Fibroblast of lung (primary cell): ENCODE results near the gene SCO2. TPM values are rescaled to one million over a fixed set of nuclear protein-coding genes. Genes with fewer than 3 reads are reported as not detected.

ENCODE experiments used
- DNase-seq, 2 donors: peaks; one replicate each; pipeline versions ENCODE4 v3.0.0 to v3.0.0-alpha.2; 2010; ENCODE audit warnings: low read depth in 2 of 2
- H2AFZ ChIP-seq: 2 replicates; pipeline ENCODE4 v1.5.1; 2012; ENCODE audit warnings: low read length, control low read depth, inconsistent platforms
- H3K27ac ChIP-seq: 2 replicates; pipeline ENCODE4 v1.5.1; 2011; ENCODE audit warnings: low read length, control low read depth; ENCODE audit not compliant: insufficient read depth
- H3K27me3 ChIP-seq: 2 replicates; pipeline ENCODE4 v1.5.1; 2011; ENCODE audit warnings: mild to moderate bottlenecking, low read length; ENCODE audit not compliant: control insufficient read depth, insufficient read depth
- H3K36me3 ChIP-seq: 2 replicates; pipeline ENCODE4 v1.5.1; 2011; ENCODE audit warnings: low read length; ENCODE audit not compliant: control insufficient read depth, insufficient read depth
- H3K4me1 ChIP-seq: 2 replicates; pipeline ENCODE4 v1.5.1; 2011; ENCODE audit warnings: low read length; ENCODE audit not compliant: control insufficient read depth, insufficient read depth; ENCODE audit errors: extremely low read depth
- H3K4me2 ChIP-seq: 2 replicates; pipeline ENCODE4 v1.5.1; 2011; ENCODE audit warnings: low read length, control low read depth; ENCODE audit not compliant: insufficient read depth; ENCODE audit errors: extremely low read depth
- H3K4me3 ChIP-seq, 4 experiments: fragments of 200-600 bp in 1 of 4; sonication (generic) in 1 of 4; replicated peaks in 1 of 4; 2 replicates each; pipeline ENCODE4 v1.5.1; 2011 to 2016; ENCODE audit warnings: low read length in 4 of 4, low read depth in 3 of 4, mild to moderate bottlenecking in 3 of 4, control low read depth in 2 of 4, inconsistent platforms in 1 of 4, mixed read lengths in 1 of 4; ENCODE audit not compliant: insufficient read depth in 1 of 4; ENCODE audit errors: control extremely low read depth in 1 of 4
- H3K79me2 ChIP-seq: 2 replicates; pipeline ENCODE4 v1.5.1; 2012; ENCODE audit warnings: mild to moderate bottlenecking, low read length, inconsistent platforms; ENCODE audit not compliant: control insufficient read depth, insufficient read depth
- H3K9ac ChIP-seq: 2 replicates; pipeline ENCODE4 v1.5.1; 2011; ENCODE audit warnings: mild to moderate bottlenecking, low read length, control low read depth; ENCODE audit not compliant: insufficient read depth
- H3K9me3 ChIP-seq: 2 replicates; pipeline ENCODE4 v1.5.1; 2012; ENCODE audit warnings: low read depth, low read length; ENCODE audit not compliant: control insufficient read depth, insufficient read depth
- H4K20me1 ChIP-seq: 2 replicates; pipeline ENCODE4 v1.5.1; 2011; ENCODE audit warnings: low read length; ENCODE audit not compliant: control insufficient read depth, insufficient read depth; ENCODE audit errors: extremely low read depth
- CTCF ChIP-seq, 2 donors: IDR thresholded peaks in 1 of 2; conservative IDR thresholded peaks in 1 of 2; 1 replicate in 1 of 2; 2 replicates in 1 of 2; pipeline ENCODE4 v1.5.1; 2011 to 2012; ENCODE audit warnings: low read length in 2 of 2, control low read depth in 1 of 2, inconsistent platforms in 1 of 2, low read depth in 1 of 2, mild to moderate bottlenecking in 1 of 2
- EZH2 ChIP-seq: IDR thresholded peaks from 2 replicates; pipeline ENCODE4 v1.5.1; 2012; ENCODE audit warnings: low read length, control low read depth, mild to moderate bottlenecking; ENCODE audit errors: missing control alignments
- polyA plus RNA-seq, 2 donors: library from polyadenylated mRNA; depleted of rRNA in 1 of 2; stranded (reverse) in 1 of 2; unstranded in 1 of 2; fragments of >200 nt; gene quantifications; 2 replicates each; pipeline ENCODE4 v1.2.1, GENCODE V29; 2011 to 2012; ENCODE audit warnings: missing spikeins in 1 of 2
- total RNA-seq: library from RNA; depleted of rRNA; stranded (reverse); fragments of >200 nt; gene quantifications from 2 replicates; pipeline ENCODE4 v1.2.1, GENCODE V29; 2014

SCO2 gene
- total and polyA plus RNA-seq, 2 donors (not counting 1 experiment from before 2014, with no cell fraction given) = 0.42 to 3.1 TPM

GRCh38 chr22:50567721-50568252, 42.4 kb upstream of the SCO2 start:
- Histone ChIP-seq H3K4me3 (no peak overlapping the region), H2AFZ (no peak overlapping the region), H3K36me3 (no peaks in the 10 kb centered on the region)

GRCh38 chr22:50564289-50564688, 38.9 kb upstream of the SCO2 start:
- Histone ChIP-seq H3K27ac (no peak overlapping the region), H3K9me3 (no peaks in the 10 kb centered on the region), H3K4me2 (no peak overlapping the region), H2AFZ (no peak overlapping the region), H3K4me1 (peaks cover 3% of the 10 kb centered on the region), H3K9ac (no peak overlapping the region), H3K36me3 (no peaks in the 10 kb centered on the region), H3K79me2 (no peaks in the 10 kb centered on the region), H3K4me3 (no peak overlapping the region), H4K20me1 (no peaks in the 10 kb centered on the region), H3K27me3 (peaks cover 6% of the 10 kb centered on the region)
- no peak for DNase-seq
- TF ChIP-seq EZH2 (no peak), CTCF (conservative IDR thresholded peaks at IDR 0.05 in 1 of 2, IDR thresholded peaks at IDR 0.05 in 1 of 2; ENCODE audit: low read depth in 1 of 2, low read length in 2 of 2) (no peak)

More at GRCh38 chr22:50567721-50568252, 42.4 kb upstream of the SCO2 start:
- Histone ChIP-seq H3K9me3 (no peaks in the 10 kb centered on the region), H3K27me3 (no peaks in the 10 kb centered on the region), H4K20me1 (no peaks in the 10 kb centered on the region), H3K4me1 (peaks cover 3% of the 10 kb centered on the region), H3K4me2 (no peak overlapping the region), H3K9ac (no peak overlapping the region), H3K79me2 (no peaks in the 10 kb centered on the region), H3K27ac (no peak overlapping the region)
- no peak for DNase-seq
- TF ChIP-seq EZH2 = no peak
- TF ChIP-seq CTCF (conservative IDR thresholded peaks at IDR 0.05 in 1 of 2, IDR thresholded peaks at IDR 0.05 in 1 of 2; ENCODE audit: low read depth in 1 of 2, low read length in 2 of 2) = no peak

GRCh38 chr22:50563413-50564160, 38.2 kb upstream of the SCO2 start:
- peak overlapping the region; percentile 97 for H3K4me2 ChIP-seq
- no peaks in the 10 kb centered on the region for H3K79me2 ChIP-seq
- no peak overlapping the region for H3K9ac ChIP-seq
- H3K27ac ChIP-seq = no peak overlapping the region
- H4K20me1 ChIP-seq = no peaks in the 10 kb centered on the region
- H3K4me3 ChIP-seq = peak overlapping the region; percentile 65 to 84 (median 80)
- no peaks in the 10 kb centered on the region for H3K9me3 ChIP-seq
- peaks cover 3% of the 10 kb centered on the region for H3K4me1 ChIP-seq
- TF ChIP-seq EZH2 (no peak), CTCF (conservative IDR thresholded peaks at IDR 0.05 in 1 of 2, IDR thresholded peaks at IDR 0.05 in 1 of 2; ENCODE audit: low read depth in 1 of 2, low read length in 2 of 2) (no peak)
- DNase-seq = no peak
- H3K27me3 ChIP-seq = peaks cover 6% of the 10 kb centered on the region
- no peaks in the 10 kb centered on the region for H3K36me3 ChIP-seq
- peak overlapping the region; percentile 97 for H2AFZ ChIP-seq
